OCI-LY7 (cell line): ENCODE measurements around the gene CADM2. TPM values are rescaled to one million over a fixed set of nuclear protein-coding genes. Genes with fewer than 3 reads are reported as not detected.

Experiments used
- BruUV-seq: library from RNA; stranded (reverse); fragments of 400-500 nt; replicated peaks from 2 replicates; lab custom pipeline; 2021; lab: Mats Ljungman, UMichigan
- CTCF ChIA-PET: fragments of 300-600 bp; sonication (Branson Sonifier 250); formaldehyde crosslinking; loops from one replicate; lab custom pipeline; 2022; ENCODE audit warnings: antibody characterized with exemption; ENCODE audit not compliant: unreplicated experiment; lab: Charles Lee
- POLR2A ChIA-PET: fragments of 300-600 bp; sonication (Branson Sonifier 250); formaldehyde crosslinking; loops from one replicate; lab custom pipeline; 2022; ENCODE audit warnings: antibody characterized with exemption; lab: Charles Lee
- DNase-seq: peaks from one replicate; pipeline ENCODE4 v3.0.0-alpha.2; 2015; ENCODE audit warnings: low spot score
- H2AFZ ChIP-seq: fragments of 200-600 bp; sonication (generic), shearing (Covaris generic); 2 replicates; pipeline ENCODE4 v1.6.1; 2014; ENCODE audit warnings: mild to moderate bottlenecking, antibody characterized with exemption, low read length, moderate library complexity
- H3K27ac ChIP-seq: fragments of 200-600 bp; sonication (generic); 2 replicates; pipeline ENCODE4 v1.5.1; 2014; ENCODE audit warnings: mixed run types, low read depth, mild to moderate bottlenecking, moderate library complexity, low read length, inconsistent platforms; ENCODE audit not compliant: poor library complexity, severe bottlenecking
- H3K36me3 ChIP-seq: fragments of 200-600 bp; sonication (generic); 2 replicates; pipeline ENCODE4 v1.6.1; 2014; ENCODE audit warnings: mild to moderate bottlenecking, antibody characterized with exemption, low read length, moderate library complexity, mixed read lengths; ENCODE audit not compliant: insufficient read depth
- H3K4me1 ChIP-seq: fragments of 200-600 bp; sonication (generic); 2 replicates; pipeline ENCODE4 v1.5.1; 2014; ENCODE audit warnings: mild to moderate bottlenecking, low read length; ENCODE audit not compliant: insufficient read depth, poor library complexity, severe bottlenecking
- H3K4me2 ChIP-seq: fragments of 200-600 bp; sonication (generic); 2 replicates; pipeline ENCODE4 v1.6.1; 2014; ENCODE audit warnings: mild to moderate bottlenecking, low read length
- H3K4me3 ChIP-seq: fragments of 200-600 bp; sonication (generic); 2 replicates; pipeline ENCODE4 v1.5.1; 2014; ENCODE audit warnings: mild to moderate bottlenecking, low read depth, low read length; ENCODE audit not compliant: poor library complexity, severe bottlenecking
- H3K79me2 ChIP-seq: fragments of 200-600 bp; sonication (generic); 2 replicates; pipeline ENCODE4 v1.6.1; 2016; ENCODE audit warnings: low read depth, mild to moderate bottlenecking, low read length, moderate library complexity, mixed read lengths; ENCODE audit not compliant: insufficient read depth
- H3K9me2 ChIP-seq: fragments of 200-600 bp; sonication (generic); 2 replicates; pipeline ENCODE4 v1.6.1; 2016; ENCODE audit warnings: mild to moderate bottlenecking, low read length, mixed read lengths; ENCODE audit not compliant: insufficient read depth
- H3K9me3 ChIP-seq: fragments of 200-600 bp; sonication (generic); 2 replicates; pipeline ENCODE4 v1.6.1; 2014; ENCODE audit warnings: mild to moderate bottlenecking, mixed run types, low read length, mixed read lengths
- H4K20me1 ChIP-seq: fragments of 200-600 bp; sonication (generic); 2 replicates; pipeline ENCODE4 v1.6.1; 2014; ENCODE audit warnings: mild to moderate bottlenecking, antibody characterized with exemption, low read length, moderate library complexity, mixed read lengths; ENCODE audit not compliant: insufficient read depth
- CTCF ChIP-seq: fragments of 200-600 bp; sonication (generic); conservative IDR thresholded peaks from 2 replicates; pipeline ENCODE4 v1.5.1; 2014; ENCODE audit warnings: mild to moderate bottlenecking, antibody characterized with exemption, low read length, moderate library complexity, mixed read lengths
- EZH2phosphoT487 ChIP-seq: fragments of 200-600 bp; sonication (generic); IDR thresholded peaks from 2 replicates; pipeline ENCODE4 v1.6.1; 2018; ENCODE audit warnings: low read depth, borderline replicate concordance, mild to moderate bottlenecking, mixed run types, antibody characterized with exemption, low read length, moderate library complexity, mixed read lengths
- intact Hi-C: fragments of 100-400 bp; cut with micrococcal nuclease; formaldehyde crosslinking; loops from one replicate; pipeline ENCODE4 v1.10.0; 2022; ENCODE audit not compliant: unreplicated experiment
- total RNA-seq, 2 experiments: library from RNA; depleted of rRNA in 1 of 2; stranded (reverse); fragments of >200 nt in 1 of 2; shearing (Covaris generic) in 1 of 2; gene quantifications; 2 replicates each; pipeline ENCODE4 v1.2.3, GENCODE V29; 2014 to 2022

CADM2 gene
- total RNA-seq, 2 experiments from 2014 or later: not detected

- Histone ChIP-seq H3K4me3 (no peak overlapping the region), H3K36me3 (no peaks in the 10 kb centered on the region), H3K79me2 (no peaks in the 10 kb centered on the region), H3K9me2 (no peaks in the 10 kb centered on the region), H2AFZ (no peak overlapping the region), H3K4me2 (no peak overlapping the region), H4K20me1 (no peaks in the 10 kb centered on the region), H3K9me3 (no peaks in the 10 kb centered on the region), H3K4me1 (no peaks in the 10 kb centered on the region), H3K27ac (no peak overlapping the region)
- ChIA-PET POLR2A (no interaction called here), CTCF (no interaction called here)
- no peak for DNase-seq
- no TSS peak for BruUV-seq
- intact Hi-C loops: no loop called here
- TF ChIP-seq CTCF: no peak
- TF ChIP-seq EZH2phosphoT487: no peak
Measured at GRCh38 chr3:85051786-85052185, 93.0 kb downstream of the CADM2 start.

GRCh38 chr3:85053626-85054025 lies 94.8 kb downstream of the CADM2 start:
- H3K4me2 ChIP-seq: no peak overlapping the region
- DNase-seq: no peak
- H3K27ac ChIP-seq: no peak overlapping the region
- intact Hi-C loops: no loop called here
- no peaks in the 10 kb centered on the region for H4K20me1 ChIP-seq
- no peaks in the 10 kb centered on the region for H3K9me2 ChIP-seq
- no peaks in the 10 kb centered on the region for H3K9me3 ChIP-seq
- TF ChIP-seq CTCF (no peak), EZH2phosphoT487 (no peak)
- H3K4me3 ChIP-seq: no peak overlapping the region
- BruUV-seq: no TSS peak
- ChIA-PET CTCF (no interaction called here), POLR2A (interaction anchor here (0.8 kb wide), 1 partner anchor 50 kb away, joined by 4 read pairs; no protein-coding TSS in a partner anchor)
- no peak overlapping the region for H2AFZ ChIP-seq
- H3K79me2 ChIP-seq: no peaks in the 10 kb centered on the region
- H3K4me1 ChIP-seq: no peaks in the 10 kb centered on the region
- no peaks in the 10 kb centered on the region for H3K36me3 ChIP-seq

- no TSS peak for BruUV-seq
- Histone ChIP-seq H3K79me2 (no peaks in the 10 kb centered on the region), H3K36me3 (no peaks in the 10 kb centered on the region), H2AFZ (no peak overlapping the region), H3K4me2 (no peak overlapping the region), H3K9me3 (no peaks in the 10 kb centered on the region), H3K4me3 (no peak overlapping the region), H3K27ac (no peak overlapping the region), H3K9me2 (no peaks in the 10 kb centered on the region), H3K4me1 (no peaks in the 10 kb centered on the region), H4K20me1 (no peaks in the 10 kb centered on the region)
- intact Hi-C loops: no loop called here
- CTCF ChIA-PET: no interaction called here
- POLR2A ChIA-PET: no interaction called here
- TF ChIP-seq EZH2phosphoT487 (no peak), CTCF (no peak)
- no peak for DNase-seq
Measured at GRCh38 chr3:85054579-85054978, 95.8 kb downstream of the CADM2 start.
